Trophoblast cell (in vitro differentiated cells and primary cell): ENCODE data around the gene CA12.

ENCODE experiments used
- DNase-seq, 2 donors: peaks; one replicate each; pipeline ENCODE4 v3.0.0-alpha.2; 2016
- H2AFZ ChIP-seq: 2 replicates; pipeline ENCODE4 v1.6.1; 2013; ENCODE audit warnings: low read length, moderate library complexity, mild to moderate bottlenecking; ENCODE audit not compliant: insufficient read depth, poor library complexity
- H2AK5ac ChIP-seq: 2 replicates; pipeline ENCODE4 v1.6.1; 2013; ENCODE audit warnings: mild to moderate bottlenecking, low read length
- H2BK120ac ChIP-seq: 2 replicates; pipeline ENCODE4 v1.6.1; 2013; ENCODE audit warnings: low read length, mild to moderate bottlenecking, moderate library complexity; ENCODE audit not compliant: insufficient read depth, poor library complexity
- H2BK12ac ChIP-seq: 2 replicates; pipeline ENCODE4 v1.6.1; 2013; ENCODE audit warnings: mild to moderate bottlenecking, low read length, moderate library complexity
- H2BK5ac ChIP-seq: 2 replicates; pipeline ENCODE4 v1.6.1; 2013; ENCODE audit warnings: low read length, low read depth, moderate library complexity, mild to moderate bottlenecking; ENCODE audit not compliant: poor library complexity
- H3K14ac ChIP-seq: 2 replicates; pipeline ENCODE4 v1.6.1; 2013; ENCODE audit warnings: mild to moderate bottlenecking, low read length
- H3K18ac ChIP-seq: 2 replicates; pipeline ENCODE4 v1.6.1; 2013; ENCODE audit warnings: mild to moderate bottlenecking, low read length
- H3K23ac ChIP-seq: 2 replicates; pipeline ENCODE4 v1.6.1; 2013; ENCODE audit warnings: low read length
- H3K27ac ChIP-seq: 2 replicates; pipeline ENCODE4 v1.5.1; 2013; ENCODE audit warnings: low read depth, mild to moderate bottlenecking, inconsistent platforms, low read length, moderate library complexity
- H3K27me3 ChIP-seq: 2 replicates; pipeline ENCODE4 v1.6.1; 2013; ENCODE audit warnings: inconsistent platforms, mild to moderate bottlenecking, low read length, moderate library complexity; ENCODE audit not compliant: insufficient read depth
- H3K36me3 ChIP-seq, 2 experiments: 1 replicate in 1 of 2; 2 replicates in 1 of 2; pipeline ENCODE4 v1.6.1; 2013; ENCODE audit warnings: low read length in 2 of 2, mild to moderate bottlenecking in 2 of 2, moderate library complexity in 1 of 2; ENCODE audit not compliant: insufficient read depth in 2 of 2, control insufficient read depth in 1 of 2
- H3K4ac ChIP-seq: 2 replicates; pipeline ENCODE4 v1.6.1; 2013; ENCODE audit warnings: low read depth, mild to moderate bottlenecking, low read length, moderate library complexity
- H3K4me1 ChIP-seq, 2 experiments: 1 replicate in 1 of 2; 2 replicates in 1 of 2; pipeline ENCODE4 v1.6.1; 2013; ENCODE audit warnings: low read length in 2 of 2, mild to moderate bottlenecking in 2 of 2, moderate library complexity in 1 of 2; ENCODE audit not compliant: insufficient read depth in 2 of 2, control insufficient read depth in 1 of 2
- H3K4me2 ChIP-seq: 2 replicates; pipeline ENCODE4 v1.6.1; 2013; ENCODE audit warnings: inconsistent platforms, mild to moderate bottlenecking, low read length, moderate library complexity
- H3K4me3 ChIP-seq: 2 replicates; pipeline ENCODE4 v1.5.1; 2013; ENCODE audit warnings: mild to moderate bottlenecking, low read depth, low read length, inconsistent platforms
- H3K79me1 ChIP-seq: one replicate; pipeline ENCODE4 v1.6.1; 2013; ENCODE audit warnings: low read length
- H3K79me2 ChIP-seq: 2 replicates; pipeline ENCODE4 v1.6.1; 2013; ENCODE audit warnings: low read length, mild to moderate bottlenecking; ENCODE audit not compliant: control insufficient read depth, insufficient read depth, poor library complexity
- H3K9ac ChIP-seq: 2 replicates; pipeline ENCODE4 v1.6.1; 2013; ENCODE audit warnings: mild to moderate bottlenecking, low read length
- H3K9me3 ChIP-seq: 2 replicates; pipeline ENCODE4 v1.6.1; 2013; ENCODE audit warnings: low read depth, mild to moderate bottlenecking, control low read depth, inconsistent platforms, low read length; ENCODE audit not compliant: insufficient read depth
- H4K12ac ChIP-seq: 2 replicates; pipeline ENCODE4 v1.6.1; 2013; ENCODE audit warnings: low read depth, mild to moderate bottlenecking, low read length, moderate library complexity
- H4K8ac ChIP-seq: 2 replicates; pipeline ENCODE4 v1.6.1; 2013; ENCODE audit warnings: low read depth, mild to moderate bottlenecking, low read length, moderate library complexity
- H4K91ac ChIP-seq: one replicate; pipeline ENCODE4 v1.6.1; 2013; ENCODE audit warnings: low read depth, mild to moderate bottlenecking, low read length, moderate library complexity
- WGBS: extraction: QIAGEN DNeasy Blood & Tissue Kit; methylation state at CpG from one replicate; pipeline ENCODE4 v1.1.7; 2013; ENCODE audit warnings: missing lambda C conversion rate; ENCODE audit not compliant: insufficient read length, insufficient coverage; ENCODE audit errors: extremely low coverage; 5-methylcytosine and 5-hydroxymethylcytosine counted together

Gene CA12

GRCh38 chr15:63308491-63308890, 73.2 kb downstream of the CA12 start:
- H3K4me1 ChIP-seq, result peaks cover 2 to 7% of the 10 kb centered on the region in 2 experiments

GRCh38 chr15:63306492-63307073, 75.1 kb downstream of the CA12 start:
- no peak overlapping the region for H4K8ac ChIP-seq
- H3K4me3 ChIP-seq, result no peak overlapping the region
- peaks cover 2 to 7% of the 10 kb centered on the region in 2 experiments for H3K4me1 ChIP-seq
- no peak overlapping the region for H3K23ac ChIP-seq
- H2BK12ac ChIP-seq, result no peak overlapping the region
- H2AK5ac ChIP-seq, result no peak overlapping the region
- H3K9ac ChIP-seq, result no peak overlapping the region
- H3K4ac ChIP-seq, result no peak overlapping the region
- H3K14ac ChIP-seq, result no peak overlapping the region
- H3K79me1 ChIP-seq, result no peaks in the 10 kb centered on the region
- no CpG with 5 or more reads among the region's 5 CpGs for WGBS
- H3K9me3 ChIP-seq, result peaks cover 1% of the 10 kb centered on the region
- no peak overlapping the region for H4K12ac ChIP-seq
- H2BK5ac ChIP-seq, result no peak overlapping the region
- H3K27me3 ChIP-seq, result no peaks in the 10 kb centered on the region
- no peak overlapping the region for H3K27ac ChIP-seq
- no peak for DNase-seq
- H3K18ac ChIP-seq, result no peak overlapping the region
- no peak overlapping the region for H2AFZ ChIP-seq
- H4K91ac ChIP-seq, result no peak overlapping the region
- H3K36me3 ChIP-seq, result no peaks in the 10 kb centered on the region
- H2BK120ac ChIP-seq, result no peak overlapping the region
- H3K4me2 ChIP-seq, result no peak overlapping the region
- no peaks in the 10 kb centered on the region for H3K79me2 ChIP-seq

More at GRCh38 chr15:63308491-63308890, 73.2 kb downstream of the CA12 start:
- Histone ChIP-seq H2BK120ac (no peak overlapping the region), H3K4ac (no peak overlapping the region), H4K12ac (no peak overlapping the region), H4K8ac (no peak overlapping the region), H3K9ac (no peak overlapping the region), H3K79me2 (no peaks in the 10 kb centered on the region), H3K18ac (no peak overlapping the region), H3K27ac (no peak overlapping the region), H3K79me1 (no peaks in the 10 kb centered on the region), H3K23ac (no peak overlapping the region), H2BK5ac (no peak overlapping the region), H3K27me3 (no peaks in the 10 kb centered on the region), H3K9me3 (no peaks in the 10 kb centered on the region), H2AK5ac (no peak overlapping the region), H3K36me3 (no peaks in the 10 kb centered on the region), H3K4me3 (no peak overlapping the region), H3K14ac (no peak overlapping the region), H2AFZ (no peak overlapping the region), H4K91ac (no peak overlapping the region), H3K4me2 (no peak overlapping the region), H2BK12ac (no peak overlapping the region)
- no CpG with 5 or more reads among the region's 4 CpGs for WGBS
- peak; percentile 55 to 67 for DNase-seq

GRCh38 chr15:63305260-63305659, 76.4 kb downstream of the CA12 start:
- no peak overlapping the region for H2BK5ac ChIP-seq
- H4K8ac ChIP-seq, result no peak overlapping the region
- no peak overlapping the region for H3K18ac ChIP-seq
- no peak overlapping the region for H2AK5ac ChIP-seq
- H3K4me2 ChIP-seq, result no peak overlapping the region
- no peak overlapping the region for H2AFZ ChIP-seq
- H3K9ac ChIP-seq, result no peak overlapping the region
- H3K79me2 ChIP-seq, result no peaks in the 10 kb centered on the region
- WGBS, result no CpG with 5 or more reads among the region's 5 CpGs
- H3K27ac ChIP-seq, result no peak overlapping the region
- no peak overlapping the region for H3K4me3 ChIP-seq
- H3K23ac ChIP-seq, result no peak overlapping the region
- no peaks in the 10 kb centered on the region for H3K79me1 ChIP-seq
- H2BK12ac ChIP-seq, result no peak overlapping the region
- peaks cover 1% of the 10 kb centered on the region for H3K9me3 ChIP-seq
- DNase-seq, result peak; percentile 66 to 81
- H3K4me1 ChIP-seq, result peaks cover 2 to 7% of the 10 kb centered on the region in 2 experiments
- H3K27me3 ChIP-seq, result no peaks in the 10 kb centered on the region
- H3K14ac ChIP-seq, result no peak overlapping the region
- no peaks in the 10 kb centered on the region for H3K36me3 ChIP-seq
- H4K91ac ChIP-seq, result no peak overlapping the region
- H3K4ac ChIP-seq, result no peak overlapping the region
- H2BK120ac ChIP-seq, result no peak overlapping the region
- no peak overlapping the region for H4K12ac ChIP-seq

- no peak overlapping the region for H3K4ac ChIP-seq
- no peak overlapping the region for H2AFZ ChIP-seq
- no peak overlapping the region for H3K4me3 ChIP-seq
- H3K27ac ChIP-seq, result no peak overlapping the region
- H2BK5ac ChIP-seq, result no peak overlapping the region
- H4K12ac ChIP-seq, result no peak overlapping the region
- no peak overlapping the region for H3K18ac ChIP-seq
- no peak overlapping the region for H2AK5ac ChIP-seq
- H3K23ac ChIP-seq, result no peak overlapping the region
- H3K9me3 ChIP-seq, result peaks cover 1% of the 10 kb centered on the region
- H3K79me1 ChIP-seq, result no peaks in the 10 kb centered on the region
- DNase-seq, result peak in 1 of 2 donors; percentile 44
- no peak overlapping the region for H3K4me2 ChIP-seq
- H4K8ac ChIP-seq, result no peak overlapping the region
- no peaks in the 10 kb centered on the region for H3K79me2 ChIP-seq
- no peak overlapping the region for H3K14ac ChIP-seq
- H3K36me3 ChIP-seq, result no peaks in the 10 kb centered on the region
- H2BK120ac ChIP-seq, result no peak overlapping the region
- WGBS, result no CpG with 5 or more reads among the region's 1 CpG
- no peak overlapping the region for H3K9ac ChIP-seq
- H3K4me1 ChIP-seq, result peaks cover 0 to 2% of the 10 kb centered on the region in 2 experiments
- H4K91ac ChIP-seq, result no peak overlapping the region
- H2BK12ac ChIP-seq, result no peak overlapping the region
- H3K27me3 ChIP-seq, result no peaks in the 10 kb centered on the region
Measured at GRCh38 chr15:63301088-63301487, 80.6 kb downstream of the CA12 start.
